Muscle layer of duodenum (tissue), 2 donors: Measurements from ENCODE around the gene GNRHR.

Experiments used
- H3K27ac ChIP-seq: one replicate; pipeline ENCODE4 v1.7.0; 2013; ENCODE audit warnings: mild to moderate bottlenecking, low read length
- H3K27me3 ChIP-seq: one replicate; pipeline ENCODE4 v1.7.0; 2013; ENCODE audit warnings: low read depth, mild to moderate bottlenecking, control low read depth, low read length
- H3K36me3 ChIP-seq, 2 donors: one replicate each; pipeline ENCODE4 v1.7.0; 2013; ENCODE audit warnings: low read length in 2 of 2, control low read depth in 1 of 2, mild to moderate bottlenecking in 1 of 2; ENCODE audit not compliant: insufficient read depth in 2 of 2, control insufficient read depth in 1 of 2
- H3K4me1 ChIP-seq, 2 donors: one replicate each; pipeline ENCODE4 v1.7.0; 2013; ENCODE audit warnings: low read length in 2 of 2, mild to moderate bottlenecking in 2 of 2, control low read depth in 1 of 2, moderate library complexity in 1 of 2; ENCODE audit not compliant: insufficient read depth in 2 of 2, control insufficient read depth in 1 of 2
- H3K4me3 ChIP-seq, 2 donors: one replicate each; pipeline ENCODE4 v1.7.0; 2013; ENCODE audit warnings: low read length in 2 of 2, low read depth in 1 of 2, mild to moderate bottlenecking in 1 of 2
- H3K9me3 ChIP-seq, 2 donors: one replicate each; pipeline ENCODE4 v1.7.0; 2013; ENCODE audit warnings: low read length in 2 of 2, control low read depth in 1 of 2, mild to moderate bottlenecking in 1 of 2; ENCODE audit not compliant: control insufficient read depth in 1 of 2
- donor health status: healthy.

Gene GNRHR, protein sequence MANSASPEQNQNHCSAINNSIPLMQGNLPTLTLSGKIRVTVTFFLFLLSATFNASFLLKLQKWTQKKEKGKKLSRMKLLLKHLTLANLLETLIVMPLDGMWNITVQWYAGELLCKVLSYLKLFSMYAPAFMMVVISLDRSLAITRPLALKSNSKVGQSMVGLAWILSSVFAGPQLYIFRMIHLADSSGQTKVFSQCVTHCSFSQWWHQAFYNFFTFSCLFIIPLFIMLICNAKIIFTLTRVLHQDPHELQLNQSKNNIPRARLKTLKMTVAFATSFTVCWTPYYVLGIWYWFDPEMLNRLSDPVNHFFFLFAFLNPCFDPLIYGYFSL

DNA sequence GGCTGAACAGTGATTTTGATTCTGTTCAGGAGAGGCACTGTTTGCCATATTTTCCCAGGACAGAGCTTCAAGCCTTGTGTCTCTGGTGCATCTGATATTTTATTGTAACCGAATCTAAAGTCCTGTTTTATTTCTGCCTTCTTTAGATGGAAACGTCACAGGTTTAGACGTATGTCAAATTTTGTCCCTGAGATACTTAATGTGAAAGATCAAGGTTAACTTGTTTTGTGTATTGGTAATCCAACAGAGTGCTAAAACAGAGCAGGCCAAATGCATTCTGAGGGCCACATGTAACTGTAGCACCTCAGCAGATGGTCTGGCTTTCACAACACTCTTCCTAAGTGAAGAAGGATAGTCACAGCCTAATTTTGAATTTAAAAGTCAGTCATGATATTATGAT, at the start of gene GNRHR:
Gene GNRHR, minus strand, starts transcription at position 101 of the 400 bp plus-strand sequence. Its CDS starts 53 bp downstream, at position 48.
- Histone ChIP-seq H3K4me3 (no peak within 1 kb of the TSS), H3K36me3 (no peaks in the 10 kb centered on the region), H3K27me3 (no peaks in the 10 kb centered on the region), H3K4me1 (no peaks in the 10 kb centered on the region), H3K27ac (no peak within 1 kb of the TSS), H3K9me3 (no peaks in the 10 kb centered on the region)

DNA sequence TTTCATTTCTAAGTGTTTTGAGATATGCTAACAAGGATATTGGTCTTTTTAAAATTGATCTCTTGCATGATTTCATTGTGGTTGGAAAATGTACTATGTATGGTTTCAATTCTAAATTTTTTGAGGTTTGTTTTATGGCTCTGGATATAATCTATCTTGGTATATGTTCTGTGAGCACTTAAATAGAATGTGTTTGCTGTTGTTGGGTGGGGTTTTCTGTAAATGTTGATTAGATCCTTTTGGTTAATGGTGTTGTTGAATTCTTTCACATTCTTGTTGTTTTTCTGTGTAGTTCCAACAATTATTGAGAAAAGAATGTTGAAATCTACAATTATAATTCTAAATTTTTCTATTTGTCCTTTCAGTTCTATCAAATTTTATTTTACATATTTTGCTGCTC, 42.6 kb upstream of the GNRHR start:
- H3K27me3 ChIP-seq, result no peaks in the 10 kb centered on the region
- no peaks in the 10 kb centered on the region for H3K4me1 ChIP-seq
- no peaks in the 10 kb centered on the region for H3K9me3 ChIP-seq
- no peak overlapping the region for H3K27ac ChIP-seq
- no peaks in the 10 kb centered on the region for H3K36me3 ChIP-seq
- H3K4me3 ChIP-seq, result no peak overlapping the region

DNA sequence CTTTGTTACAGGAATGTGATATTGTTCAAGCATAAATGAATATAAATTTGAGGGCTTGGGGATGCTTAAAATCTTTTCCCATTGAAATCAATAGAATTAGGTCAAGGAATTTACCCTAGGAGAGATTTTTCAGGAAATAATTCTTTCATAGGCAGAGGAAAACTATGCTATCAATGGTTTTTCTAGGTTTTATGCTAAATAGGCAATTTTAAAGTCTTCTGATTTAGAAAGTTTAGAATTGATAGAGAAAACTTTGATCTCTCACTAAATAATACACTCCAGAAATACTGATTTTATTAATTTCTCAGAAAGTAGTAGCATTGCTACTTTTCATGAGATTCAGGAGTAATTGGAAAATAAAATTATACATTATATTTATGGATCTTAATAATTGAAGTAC, 36.5 kb upstream of the GNRHR start:
- Histone ChIP-seq H3K36me3 (no peaks in the 10 kb centered on the region), H3K4me1 (no peaks in the 10 kb centered on the region), H3K27ac (no peak overlapping the region), H3K4me3 (no peak overlapping the region), H3K27me3 (no peaks in the 10 kb centered on the region), H3K9me3 (no peaks in the 10 kb centered on the region)

DNA sequence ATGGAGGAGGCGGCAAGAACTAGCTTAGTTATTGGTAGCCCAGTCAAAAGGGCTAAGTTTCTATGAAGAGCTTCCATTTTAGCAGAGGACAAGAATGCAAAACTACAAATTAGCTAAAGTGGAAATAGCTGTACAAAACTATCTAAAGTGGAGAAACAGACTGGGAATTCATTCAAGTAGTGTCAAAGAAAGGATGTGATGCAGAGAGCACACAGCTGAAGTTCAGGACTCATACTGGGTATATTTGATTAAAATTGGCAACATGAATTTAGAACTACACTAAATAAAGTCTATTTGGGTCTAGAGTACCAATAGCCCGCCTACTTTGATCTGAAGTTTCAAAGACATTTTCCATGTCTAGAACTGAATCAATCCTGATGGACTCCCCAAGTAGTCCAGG, 33.1 kb upstream of the GNRHR start:
- Histone ChIP-seq H3K4me1 (no peaks in the 10 kb centered on the region), H3K27me3 (no peaks in the 10 kb centered on the region), H3K27ac (no peak overlapping the region), H3K4me3 (no peak overlapping the region), H3K9me3 (no peaks in the 10 kb centered on the region), H3K36me3 (no peaks in the 10 kb centered on the region)

DNA sequence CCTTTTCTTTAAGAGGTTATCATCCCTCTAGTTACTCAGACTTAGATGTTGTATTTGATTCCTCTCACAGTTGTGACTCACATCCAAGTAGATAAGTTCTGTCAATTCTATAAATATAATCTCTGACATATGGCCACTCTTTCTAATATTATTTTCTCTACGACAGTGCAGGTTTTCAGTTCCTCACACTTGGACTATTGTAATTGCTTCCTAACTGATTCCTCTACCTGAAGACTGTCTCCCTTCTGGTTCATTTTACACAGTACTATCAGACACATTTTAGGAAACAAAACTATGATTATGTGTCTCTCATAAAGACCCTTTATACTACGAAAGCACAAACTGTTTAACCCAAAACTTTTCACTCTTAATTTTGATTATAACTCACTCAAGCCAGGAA, 31.3 kb upstream of the GNRHR start:
- no peaks in the 10 kb centered on the region for H3K4me1 ChIP-seq
- no peaks in the 10 kb centered on the region for H3K27me3 ChIP-seq
- no peaks in the 10 kb centered on the region for H3K9me3 ChIP-seq
- no peak overlapping the region for H3K27ac ChIP-seq
- no peaks in the 10 kb centered on the region for H3K36me3 ChIP-seq
- H3K4me3 ChIP-seq, result no peak overlapping the region

DNA sequence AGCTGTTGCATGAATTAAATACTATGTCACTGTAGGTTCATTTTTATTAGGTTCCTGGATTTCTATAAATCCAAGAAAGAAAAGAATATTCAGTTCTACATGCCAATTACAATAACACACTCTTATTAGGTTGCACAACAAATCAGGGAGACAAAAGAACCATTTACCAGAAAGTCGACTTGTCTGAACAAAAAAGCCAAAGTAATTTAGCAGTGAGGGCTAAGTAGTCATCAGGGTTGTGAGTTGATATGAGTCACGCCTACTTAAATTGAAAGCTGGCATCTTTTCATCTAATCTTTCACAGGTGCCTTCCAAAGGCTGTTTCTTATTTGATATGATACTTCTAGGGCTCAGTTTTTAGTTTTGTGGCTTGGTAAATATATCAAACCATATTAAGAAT, 25.4 kb upstream of the GNRHR start:
- no peak overlapping the region for H3K27ac ChIP-seq
- H3K4me3 ChIP-seq, result no peak overlapping the region

DNA sequence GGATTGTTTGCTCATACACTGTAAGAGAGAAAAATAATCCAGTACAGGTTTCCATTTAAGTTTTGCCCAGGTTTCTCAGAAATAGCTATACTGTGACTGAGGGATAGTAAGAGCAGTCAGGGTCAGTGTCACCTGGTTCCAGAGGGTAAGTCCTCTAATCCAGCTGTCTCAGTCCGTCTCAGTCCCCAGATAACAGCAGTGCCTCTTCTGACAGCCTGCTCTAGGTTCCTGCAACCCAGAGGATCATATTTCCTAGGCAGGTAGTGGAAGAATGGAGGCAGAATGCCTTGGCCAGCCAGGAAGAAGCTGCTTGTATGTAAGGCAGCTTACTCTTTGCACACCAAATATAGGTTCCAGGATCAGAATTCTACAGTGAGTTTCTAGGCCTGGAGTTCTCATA, 22.6 kb upstream of the GNRHR start:
- Histone ChIP-seq H3K27me3 (no peaks in the 10 kb centered on the region), H3K27ac (no peak overlapping the region), H3K36me3 (no peaks in the 10 kb centered on the region), H3K4me1 (no peaks in the 10 kb centered on the region), H3K9me3 (no peaks in the 10 kb centered on the region), H3K4me3 (no peak overlapping the region)

More for the DNA sequence above, 25.4 kb upstream of the GNRHR start:
- Histone ChIP-seq H3K9me3 (no peaks in the 10 kb centered on the region), H3K36me3 (no peaks in the 10 kb centered on the region), H3K4me1 (no peaks in the 10 kb centered on the region), H3K27me3 (no peaks in the 10 kb centered on the region)

DNA sequence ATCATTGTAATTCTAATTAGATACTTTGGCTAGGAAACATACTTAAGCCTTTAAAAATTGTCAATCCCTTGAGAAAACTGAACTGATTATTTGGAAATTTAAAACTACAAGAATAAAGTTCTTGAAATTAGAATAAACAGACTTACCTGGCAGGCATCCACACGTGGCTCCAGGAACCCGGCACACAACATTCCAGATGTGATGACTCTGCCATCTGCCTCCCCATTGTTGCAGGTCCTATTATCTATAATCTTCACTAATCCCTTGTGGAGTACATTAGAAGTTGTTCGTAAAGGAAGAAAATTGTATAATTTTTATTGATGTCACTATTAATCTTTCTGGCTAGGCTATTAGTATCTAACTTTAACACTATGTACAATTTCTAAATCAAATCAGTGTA, 16.2 kb upstream of the GNRHR start:
- Histone ChIP-seq H3K9me3 (no peaks in the 10 kb centered on the region), H3K36me3 (no peaks in the 10 kb centered on the region), H3K27me3 (no peaks in the 10 kb centered on the region), H3K27ac (no peak overlapping the region), H3K4me1 (no peaks in the 10 kb centered on the region), H3K4me3 (no peak overlapping the region)

DNA sequence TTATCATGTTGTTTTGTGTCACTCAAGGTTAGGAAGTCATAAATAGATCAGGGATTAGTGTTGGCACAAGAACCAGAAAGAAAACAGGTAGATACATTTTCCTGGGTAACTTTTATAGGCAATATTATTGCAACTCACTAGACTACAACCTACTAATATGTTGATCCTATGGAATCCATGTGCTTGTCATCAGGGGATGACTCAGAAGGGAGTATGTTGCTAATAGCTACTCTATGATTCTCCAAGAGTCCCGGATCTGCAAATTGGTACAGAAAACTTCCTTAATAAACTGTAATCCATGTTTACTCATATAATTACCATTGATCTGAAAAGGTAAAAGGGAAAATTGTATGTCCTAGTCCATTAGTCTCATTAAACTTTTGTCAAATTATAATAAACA, 11.7 kb upstream of the GNRHR start:
- Histone ChIP-seq H3K27me3 (no peaks in the 10 kb centered on the region), H3K4me3 (no peak overlapping the region), H3K27ac (no peak overlapping the region), H3K36me3 (no peaks in the 10 kb centered on the region), H3K4me1 (no peaks in the 10 kb centered on the region), H3K9me3 (no peaks in the 10 kb centered on the region)

DNA sequence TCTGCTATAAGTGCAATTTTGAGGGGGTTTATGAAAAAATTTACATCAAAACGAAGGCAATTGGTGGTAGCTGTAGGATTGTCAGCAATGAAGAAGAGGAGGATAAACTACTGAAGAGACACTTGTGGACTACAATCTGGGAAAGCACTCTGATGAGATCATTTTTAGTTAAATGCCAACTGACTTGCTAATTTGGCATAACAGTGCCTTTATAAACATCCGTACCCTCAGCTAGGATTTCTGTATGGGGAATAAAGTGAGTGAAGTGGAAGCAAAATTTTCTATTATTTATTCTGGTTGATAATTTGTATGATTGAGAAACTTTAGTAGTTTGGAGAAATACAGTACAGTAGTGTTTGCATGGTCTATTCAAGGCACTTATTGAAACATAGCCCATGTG, 11.2 kb upstream of the GNRHR start:
- Histone ChIP-seq H3K9me3 (no peaks in the 10 kb centered on the region), H3K4me1 (no peaks in the 10 kb centered on the region), H3K27ac (no peak overlapping the region), H3K27me3 (no peaks in the 10 kb centered on the region), H3K4me3 (no peak overlapping the region), H3K36me3 (no peaks in the 10 kb centered on the region)

DNA sequence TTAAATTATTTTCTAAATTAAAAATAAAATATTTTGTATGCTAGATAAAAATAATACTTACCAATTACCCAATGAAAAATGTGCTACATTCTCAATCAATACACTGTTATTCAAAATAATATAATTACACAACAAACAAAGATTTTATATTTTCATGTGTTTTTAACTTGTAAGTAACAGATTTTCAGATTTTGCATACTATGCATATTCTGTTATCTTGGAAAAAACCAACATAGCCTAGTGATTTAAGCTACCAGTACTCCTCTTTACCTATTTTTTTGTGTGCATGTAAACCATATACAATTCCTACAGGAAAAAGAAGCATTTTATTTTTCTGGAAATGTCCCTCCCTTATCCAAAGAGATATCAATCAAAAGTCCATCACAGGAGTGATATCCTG, 10.0 kb upstream of the GNRHR start:
- no peaks in the 10 kb centered on the region for H3K9me3 ChIP-seq
- H3K27me3 ChIP-seq, result no peaks in the 10 kb centered on the region
- H3K4me3 ChIP-seq, result no peak overlapping the region
- no peak overlapping the region for H3K27ac ChIP-seq
- no peaks in the 10 kb centered on the region for H3K36me3 ChIP-seq
- H3K4me1 ChIP-seq, result no peaks in the 10 kb centered on the region

DNA sequence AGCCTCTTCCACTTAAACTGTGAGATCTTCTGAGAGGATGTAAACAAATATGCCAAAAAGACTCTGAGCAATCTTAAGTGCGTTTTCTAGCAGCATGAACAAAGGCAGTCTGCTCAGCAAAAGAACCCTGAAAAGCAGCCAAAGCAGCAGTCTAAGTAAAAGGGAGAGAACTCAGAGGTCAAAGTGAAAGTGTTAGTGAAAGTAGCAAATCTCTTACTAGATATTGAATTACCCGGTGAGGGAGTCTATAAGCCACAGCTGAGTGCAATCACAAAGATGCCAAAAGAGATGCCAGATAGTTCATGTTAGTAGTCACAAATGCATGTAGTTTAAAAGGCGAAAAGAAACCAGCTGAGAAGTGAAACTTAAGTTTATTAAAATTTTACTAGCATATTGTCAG, 7.9 kb upstream of the GNRHR start:
- H3K4me1 ChIP-seq, result no peaks in the 10 kb centered on the region
- H3K27ac ChIP-seq, result no peak overlapping the region
- H3K4me3 ChIP-seq, result no peak overlapping the region
- H3K27me3 ChIP-seq, result no peaks in the 10 kb centered on the region
- no peaks in the 10 kb centered on the region for H3K36me3 ChIP-seq
- no peaks in the 10 kb centered on the region for H3K9me3 ChIP-seq
